ENCODE results near the gene MVK.

The MVK gene

DNA sequence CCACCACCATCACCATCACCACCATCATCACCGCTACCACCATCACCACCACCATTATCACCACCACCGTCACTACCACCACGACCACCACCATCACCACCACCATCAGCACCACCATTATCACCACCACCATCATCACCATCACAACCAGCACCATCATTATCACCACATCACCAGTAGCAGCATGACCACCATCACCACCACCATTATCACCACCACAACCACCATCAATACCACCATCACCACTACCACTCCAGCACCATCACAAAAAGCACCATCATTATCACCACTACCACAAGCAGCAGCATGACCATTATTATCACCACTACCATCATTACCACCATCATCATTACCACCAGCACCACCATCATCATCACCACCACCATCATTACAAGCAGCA is 62.1 kb downstream of the MVK start:
- DNase-seq (ENCODE audit: low spot score): no peak

DNA sequence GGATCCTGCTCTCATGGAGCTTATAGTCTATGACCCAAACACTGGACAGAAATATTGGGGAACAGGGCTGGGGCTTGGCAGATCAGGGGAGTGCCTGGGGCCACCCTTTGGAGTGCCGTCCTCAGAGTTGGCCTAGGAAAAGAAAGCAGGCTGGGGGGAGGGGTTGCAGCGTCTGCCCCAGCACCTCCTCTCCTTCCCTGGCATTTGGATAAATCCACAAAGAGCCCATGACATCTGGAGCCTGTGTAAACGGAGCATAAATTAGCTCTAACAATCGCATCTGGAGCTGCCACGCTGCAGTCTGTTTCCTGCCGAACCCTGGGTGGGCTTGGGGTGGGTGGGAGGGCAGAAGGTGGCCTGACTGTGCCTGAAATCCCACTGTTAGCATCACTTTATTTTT is 63.8 kb downstream of the MVK start:
- no peak for DNase-seq (ENCODE audit: low spot score)

DNA sequence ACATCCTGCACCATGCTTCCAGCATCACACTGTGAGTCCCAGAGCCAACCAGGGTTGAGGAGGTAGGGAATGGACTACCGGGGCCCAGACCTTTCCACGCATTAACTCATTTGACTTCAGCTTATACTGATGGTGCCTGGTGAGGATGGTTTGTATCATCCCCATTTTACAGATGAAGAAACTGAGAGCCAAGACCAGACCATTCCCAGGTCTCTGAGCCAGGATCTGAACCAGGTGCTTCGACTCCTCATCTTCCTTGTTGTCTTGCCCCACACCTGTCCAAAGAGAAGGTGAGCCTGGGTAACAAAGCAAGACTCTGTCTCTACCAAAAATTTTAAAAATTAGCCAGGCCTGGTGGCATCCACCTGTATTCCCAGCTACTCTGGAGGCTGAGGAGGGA is 64.4 kb downstream of the MVK start:
- no peak for DNase-seq (ENCODE audit: low spot score)

DNA sequence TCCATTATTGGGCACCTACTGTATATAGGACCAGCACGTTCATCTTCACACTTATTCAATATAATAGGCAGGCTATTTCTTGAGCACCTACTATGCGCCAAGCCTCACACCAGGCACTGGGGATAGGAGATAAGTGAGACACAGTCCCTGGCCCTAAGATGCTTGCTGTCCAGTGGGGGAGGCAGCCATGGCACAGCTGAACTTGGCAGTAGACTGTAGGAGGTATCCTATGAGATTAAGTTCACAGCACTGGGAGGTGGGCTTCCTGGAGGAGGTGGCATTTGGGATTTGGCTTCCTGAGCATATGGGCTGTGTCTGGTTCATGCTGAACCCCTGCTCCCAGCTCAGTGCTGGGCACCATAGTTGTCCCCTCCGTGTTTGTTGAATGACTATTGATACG is 65.1 kb downstream of the MVK start:
- DNase-seq (ENCODE audit: low spot score): no peak

DNA sequence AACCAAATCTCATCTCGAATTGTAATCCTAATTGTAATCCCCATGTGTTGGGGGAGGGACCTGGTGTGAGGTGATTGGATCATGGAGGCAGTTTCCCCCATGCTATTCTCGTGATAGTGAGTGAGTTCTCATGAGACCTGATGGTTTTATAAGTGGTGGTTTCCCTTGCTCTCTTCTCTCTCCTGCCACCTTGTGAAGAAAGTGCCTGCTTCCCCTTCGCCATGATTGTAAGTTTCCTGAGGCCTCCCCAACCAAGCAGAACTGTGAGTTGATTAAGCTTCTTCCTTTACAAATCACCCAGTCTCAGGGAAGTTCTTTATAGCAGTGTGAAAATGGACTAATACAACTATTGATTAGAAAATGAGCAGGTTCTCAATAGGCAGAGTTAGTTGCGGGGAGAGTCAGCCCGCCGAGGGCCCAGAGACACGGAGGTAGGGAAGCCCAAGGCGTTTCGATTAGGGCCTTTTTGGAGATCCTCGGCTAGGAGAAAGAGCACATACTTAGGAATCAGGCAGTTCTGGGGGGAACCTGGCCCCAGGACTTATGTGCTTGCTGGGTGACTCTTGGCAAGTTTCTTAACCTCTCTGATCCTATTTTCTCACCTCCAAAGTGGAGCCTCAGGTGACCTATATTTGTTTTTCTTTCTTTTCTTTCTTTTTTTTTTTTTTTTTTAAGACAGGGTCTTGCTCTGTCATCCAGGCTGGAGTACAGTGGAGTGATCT is 65.7 kb downstream of the MVK start:
- DNase-seq (ENCODE audit: low spot score): no peak

DNA sequence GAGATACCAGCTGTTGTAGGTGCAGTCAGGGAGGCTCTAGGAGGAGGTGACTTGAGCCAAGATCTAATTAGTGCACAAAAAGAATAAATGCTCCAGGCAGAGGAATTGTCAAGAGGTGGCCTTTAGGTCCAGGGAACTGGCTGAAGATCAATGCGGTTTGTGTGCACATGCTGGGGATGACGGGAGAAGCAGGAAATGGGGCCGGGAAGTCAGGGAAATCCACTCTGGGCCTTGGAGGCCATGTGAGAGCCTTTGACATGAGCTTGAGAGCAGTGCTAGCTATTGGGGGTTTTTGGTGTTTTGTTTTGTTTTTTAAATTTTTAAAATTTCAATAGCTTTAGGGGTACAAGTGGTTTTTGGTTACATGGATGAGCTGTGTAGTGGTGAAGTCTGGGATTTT is 67.4 kb downstream of the MVK start:
- no peak for DNase-seq (ENCODE audit: low spot score)

DNA sequence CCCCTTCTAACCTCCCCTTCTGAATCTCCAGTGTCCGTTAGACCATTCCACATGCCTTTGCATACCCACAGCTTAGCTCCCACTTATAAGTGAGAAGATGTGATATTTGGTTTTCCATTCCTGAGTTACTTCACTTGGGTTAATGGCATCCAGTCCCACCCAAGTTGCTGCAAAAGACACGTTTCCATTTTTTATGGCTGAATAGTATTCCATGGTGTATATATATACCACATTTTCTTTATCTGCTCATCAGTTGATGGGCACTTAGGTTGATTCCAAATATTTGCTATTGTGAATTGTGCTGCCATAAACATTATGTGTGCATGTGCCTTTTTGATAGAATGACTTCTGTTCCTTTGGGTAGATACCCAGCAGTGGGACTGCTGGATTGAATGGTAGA is 67.8 kb downstream of the MVK start:
- no peak for DNase-seq (ENCODE audit: low spot score)

DNA sequence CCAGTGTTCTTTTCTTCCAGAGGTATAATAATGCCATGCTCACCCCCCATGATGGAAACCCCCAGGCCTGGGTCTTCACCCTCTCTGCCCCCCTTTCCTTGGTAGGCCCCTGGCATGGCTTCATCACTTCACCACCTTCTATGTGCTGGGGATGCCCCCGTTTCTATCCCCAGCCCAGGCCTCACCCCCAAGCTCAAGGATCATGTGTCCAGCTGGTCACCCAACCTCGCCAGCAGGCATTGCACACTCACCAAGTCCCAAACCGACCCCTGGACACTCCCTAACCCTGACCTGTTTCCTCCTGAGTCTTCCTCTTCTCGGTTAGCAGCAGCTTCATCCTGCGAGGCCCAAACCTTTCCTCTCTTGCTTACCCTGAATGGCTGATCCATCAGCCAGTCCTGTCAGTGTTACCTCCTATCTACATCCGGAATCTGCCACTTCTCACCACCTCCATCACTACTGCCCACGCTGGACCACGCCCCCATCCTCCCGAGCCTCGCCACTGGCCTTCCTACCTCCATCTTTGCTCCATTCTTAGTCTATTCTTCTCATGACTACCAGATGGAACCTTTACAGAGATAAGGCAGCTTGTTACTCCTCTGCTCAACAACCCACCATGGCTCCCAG is 69.0 kb downstream of the MVK start:
- DNase-seq (ENCODE audit: low spot score): no peak

DNA sequence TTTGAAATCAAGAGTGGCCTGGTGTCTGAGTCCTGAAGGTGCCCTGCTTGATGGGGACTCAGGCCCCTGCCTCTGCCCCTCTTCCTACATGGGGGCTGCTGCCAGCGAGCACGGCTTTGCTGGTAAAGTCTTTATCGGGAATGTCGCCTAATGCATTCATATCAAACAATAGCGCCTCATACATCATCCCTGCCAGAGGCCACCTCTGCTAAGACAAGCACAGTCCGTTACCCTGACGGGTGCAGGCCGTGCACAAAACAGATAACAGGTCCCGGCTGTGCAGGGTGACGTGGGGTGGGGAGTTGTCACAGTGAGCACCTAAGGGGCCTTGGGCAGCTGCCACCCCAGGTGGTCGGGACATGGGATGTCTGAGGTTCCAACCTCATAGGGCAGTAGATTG is 71.6 kb downstream of the MVK start:
- DNase-seq (ENCODE audit: low spot score): no peak

DNA sequence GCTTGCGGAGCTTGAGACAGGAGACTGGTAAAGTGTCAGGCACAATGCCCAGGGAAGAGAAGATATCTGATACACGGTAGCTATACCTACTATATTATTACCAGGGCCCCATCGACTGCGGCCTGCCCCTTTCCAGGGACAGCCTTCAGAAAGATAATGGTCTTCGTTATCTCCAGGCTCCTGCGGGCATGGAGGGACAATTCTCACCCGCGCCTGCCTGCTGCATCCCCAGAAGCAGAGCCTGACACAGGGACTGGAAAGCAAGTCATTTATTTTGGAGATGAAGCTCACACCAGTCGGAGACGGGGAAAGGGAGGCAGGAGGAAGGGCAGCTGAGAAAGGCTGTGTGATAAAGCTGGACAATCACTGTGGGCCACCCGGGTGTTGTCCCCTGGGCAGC is 72.1 kb downstream of the MVK start:
- no peak for DNase-seq (ENCODE audit: low spot score)
